Activated CD4-positive, alpha-beta T cell treated with anti-CD3 and anti-CD28 coated beads, Interleukin-2, amount 50 U/mL, for 48 hours (primary cell): Measurements from ENCODE around the gene TNKS2.
A peak's percentile ranks its signal among the peaks of the same experiment; 100 is the strongest.
"Not testable (repeated sequence)": the region's sequence is repeated elsewhere in the genome, so short reads cannot be mapped to it uniquely, and the experiment has no call there.

Experiments used
- DNase-seq, 2 experiments: peaks; one replicate each; pipeline ENCODE4 v3.0.0-alpha.2; 2020

The TNKS2 gene

GRCh38 chr10:91879515-91880170, 81.4 kb downstream of the TNKS2 start:
- no peak for DNase-seq

- DNase-seq = no peak
Observed at GRCh38 chr10:91880310-91880709, 82.1 kb downstream of the TNKS2 start.

GRCh38 chr10:91883549-91884444, 85.6 kb downstream of the TNKS2 start:
- no peak for DNase-seq

GRCh38 chr10:91884536-91884935, 86.3 kb downstream of the TNKS2 start:
- DNase-seq = no peak

GRCh38 chr10:91885362-91886079, 87.3 kb downstream of the TNKS2 start:
- DNase-seq = no peak

GRCh38 chr10:91886954-91887271, 88.7 kb downstream of the TNKS2 start:
- DNase-seq = no peak

- DNase-seq = peak; percentile 19 to 27
Observed at GRCh38 chr10:91887272-91888076, 89.2 kb downstream of the TNKS2 start.

- no peak for DNase-seq
Observed at GRCh38 chr10:91891125-91892001, 93.1 kb downstream of the TNKS2 start.

- no peak for DNase-seq
Observed at GRCh38 chr10:91893051-91893450, 94.8 kb downstream of the TNKS2 start.

GRCh38 chr10:91894261-91894685, 96.0 kb downstream of the TNKS2 start:
- DNase-seq = not testable (repeated sequence)

- no peak for DNase-seq
Observed at GRCh38 chr10:91896212-91896756, 98.1 kb downstream of the TNKS2 start.

GRCh38 chr10:91897421-91897820, 99.2 kb downstream of the TNKS2 start:
- no peak for DNase-seq

GRCh38 chr10:91901784-91902677, 103.8 kb downstream of the TNKS2 start:
- DNase-seq = peak; percentile 44 to 64

- no peak for DNase-seq
Observed at GRCh38 chr10:91907033-91907594, 108.9 kb downstream of the TNKS2 start.

GRCh38 chr10:91907914-91908336, 109.7 kb downstream of the TNKS2 start:
- peak in 1 of 2 experiments; percentile 55 for DNase-seq

GRCh38 chr10:91908337-91909116, 110.3 kb downstream of the TNKS2 start:
- peak; percentile 74 to 77 for DNase-seq

GRCh38 chr10:91909117-91909677, 111.0 kb downstream of the TNKS2 start, which contains the start of gene FGFBP3:
Gene FGFBP3, minus strand, starts transcription at chr10:91909486. Its CDS starts 517 bp downstream, at chr10:91908969.
- peak; percentile 53 to 59 for DNase-seq

- no peak for DNase-seq
Observed at GRCh38 chr10:91910467-91910866, 112.2 kb downstream of the TNKS2 start.
